ENCODE measurements around the gene RIC8B.

The RIC8B gene

GRCh38 chr12:106776897-106777296, 2.4 kb downstream of the RIC8B start:
- Histone ChIP-seq H3K27me3 (ENCODE audit: low read depth, low read length) (no peaks in the 10 kb centered on the region), H3K36me3 (ENCODE audit: control insufficient read depth in 1 of 2, insufficient read depth in 2 of 2, low read length in 2 of 2) (peaks cover 0 to 4% of the 10 kb centered on the region in 2 donors), H3K9me3 (ENCODE audit: control insufficient read depth in 1 of 2, low read length in 2 of 2) (no peaks in the 10 kb centered on the region), H3K4me1 (ENCODE audit: control insufficient read depth in 1 of 2, insufficient read depth in 2 of 2, low read length in 2 of 2) (peaks cover 0 to 9% of the 10 kb centered on the region in 2 donors), H3K27ac (ENCODE audit: low read length) (no peak overlapping the region), H3K4me3 (ENCODE audit: low read depth in 1 of 2, low read length in 2 of 2) (no peak overlapping the region)

GRCh38 chr12:106780010-106780631, 5.6 kb downstream of the RIC8B start:
- no peak overlapping the region for H3K27ac ChIP-seq (ENCODE audit: low read length)
- peaks cover 0 to 8% of the 10 kb centered on the region in 2 donors for H3K36me3 ChIP-seq (ENCODE audit: control insufficient read depth in 1 of 2, insufficient read depth in 2 of 2, low read length in 2 of 2)
- no peak overlapping the region for H3K4me3 ChIP-seq (ENCODE audit: low read depth in 1 of 2, low read length in 2 of 2)
- H3K9me3 ChIP-seq (ENCODE audit: control insufficient read depth in 1 of 2, low read length in 2 of 2), result no peaks in the 10 kb centered on the region
- peaks cover 0 to 7% of the 10 kb centered on the region in 2 donors for H3K4me1 ChIP-seq (ENCODE audit: control insufficient read depth in 1 of 2, insufficient read depth in 2 of 2, low read length in 2 of 2)
- no peaks in the 10 kb centered on the region for H3K27me3 ChIP-seq (ENCODE audit: low read depth, low read length)

GRCh38 chr12:106782619-106783018, 8.1 kb downstream of the RIC8B start:
- Histone ChIP-seq H3K9me3 (ENCODE audit: control insufficient read depth in 1 of 2, low read length in 2 of 2) (no peaks in the 10 kb centered on the region), H3K36me3 (ENCODE audit: control insufficient read depth in 1 of 2, insufficient read depth in 2 of 2, low read length in 2 of 2) (peaks cover 0 to 8% of the 10 kb centered on the region in 2 donors), H3K27ac (ENCODE audit: low read length) (no peak overlapping the region), H3K4me3 (ENCODE audit: low read depth in 1 of 2, low read length in 2 of 2) (no peak overlapping the region), H3K27me3 (ENCODE audit: low read depth, low read length) (no peaks in the 10 kb centered on the region), H3K4me1 (ENCODE audit: control insufficient read depth in 1 of 2, insufficient read depth in 2 of 2, low read length in 2 of 2) (no peaks in the 10 kb centered on the region)

GRCh38 chr12:106783515-106783914, 9.0 kb downstream of the RIC8B start:
- Histone ChIP-seq H3K4me1 (ENCODE audit: control insufficient read depth in 1 of 2, insufficient read depth in 2 of 2, low read length in 2 of 2) (no peaks in the 10 kb centered on the region), H3K4me3 (ENCODE audit: low read depth in 1 of 2, low read length in 2 of 2) (no peak overlapping the region), H3K27ac (ENCODE audit: low read length) (no peak overlapping the region), H3K9me3 (ENCODE audit: control insufficient read depth in 1 of 2, low read length in 2 of 2) (no peaks in the 10 kb centered on the region), H3K36me3 (ENCODE audit: control insufficient read depth in 1 of 2, insufficient read depth in 2 of 2, low read length in 2 of 2) (peaks cover 0 to 8% of the 10 kb centered on the region in 2 donors), H3K27me3 (ENCODE audit: low read depth, low read length) (no peaks in the 10 kb centered on the region)

- Histone ChIP-seq H3K4me1 (ENCODE audit: control insufficient read depth in 1 of 2, insufficient read depth in 2 of 2, low read length in 2 of 2) (no peaks in the 10 kb centered on the region), H3K27ac (ENCODE audit: low read length) (no peak overlapping the region), H3K27me3 (ENCODE audit: low read depth, low read length) (no peaks in the 10 kb centered on the region), H3K36me3 (ENCODE audit: control insufficient read depth in 1 of 2, insufficient read depth in 2 of 2, low read length in 2 of 2) (peaks cover 12 to 20% of the 10 kb centered on the region in 2 donors), H3K4me3 (ENCODE audit: low read depth in 1 of 2, low read length in 2 of 2) (no peak overlapping the region), H3K9me3 (ENCODE audit: control insufficient read depth in 1 of 2, low read length in 2 of 2) (no peaks in the 10 kb centered on the region)
Observed at GRCh38 chr12:106790020-106790419, 15.5 kb downstream of the RIC8B start.

- H3K9me3 ChIP-seq (ENCODE audit: control insufficient read depth in 1 of 2, low read length in 2 of 2), result no peaks in the 10 kb centered on the region
- no peak overlapping the region for H3K4me3 ChIP-seq (ENCODE audit: low read depth in 1 of 2, low read length in 2 of 2)
- no peak overlapping the region for H3K27ac ChIP-seq (ENCODE audit: low read length)
- H3K27me3 ChIP-seq (ENCODE audit: low read depth, low read length), result no peaks in the 10 kb centered on the region
- no peaks in the 10 kb centered on the region for H3K4me1 ChIP-seq (ENCODE audit: control insufficient read depth in 1 of 2, insufficient read depth in 2 of 2, low read length in 2 of 2)
- H3K36me3 ChIP-seq (ENCODE audit: control insufficient read depth in 1 of 2, insufficient read depth in 2 of 2, low read length in 2 of 2), result peaks cover 12 to 19% of the 10 kb centered on the region in 2 donors
Observed at GRCh38 chr12:106791531-106791930, 17.0 kb downstream of the RIC8B start.

GRCh38 chr12:106794369-106794768, 19.9 kb downstream of the RIC8B start:
- Histone ChIP-seq H3K4me1 (ENCODE audit: control insufficient read depth in 1 of 2, insufficient read depth in 2 of 2, low read length in 2 of 2) (no peaks in the 10 kb centered on the region), H3K36me3 (ENCODE audit: control insufficient read depth in 1 of 2, insufficient read depth in 2 of 2, low read length in 2 of 2) (peaks cover 12 to 17% of the 10 kb centered on the region in 2 donors), H3K9me3 (ENCODE audit: control insufficient read depth in 1 of 2, low read length in 2 of 2) (no peaks in the 10 kb centered on the region), H3K27ac (ENCODE audit: low read length) (no peak overlapping the region), H3K4me3 (ENCODE audit: low read depth in 1 of 2, low read length in 2 of 2) (no peak overlapping the region), H3K27me3 (ENCODE audit: low read depth, low read length) (no peaks in the 10 kb centered on the region)

GRCh38 chr12:106801167-106801708, 26.8 kb downstream of the RIC8B start:
- Histone ChIP-seq H3K27me3 (ENCODE audit: low read depth, low read length) (no peaks in the 10 kb centered on the region), H3K4me1 (ENCODE audit: control insufficient read depth in 1 of 2, insufficient read depth in 2 of 2, low read length in 2 of 2) (no peaks in the 10 kb centered on the region), H3K27ac (ENCODE audit: low read length) (no peak overlapping the region)

GRCh38 chr12:106801830-106802533, 27.5 kb downstream of the RIC8B start:
- Histone ChIP-seq H3K9me3 (ENCODE audit: control insufficient read depth in 1 of 2, low read length in 2 of 2) (no peaks in the 10 kb centered on the region), H3K27ac (ENCODE audit: low read length) (no peak overlapping the region), H3K27me3 (ENCODE audit: low read depth, low read length) (no peaks in the 10 kb centered on the region), H3K4me1 (ENCODE audit: control insufficient read depth in 1 of 2, insufficient read depth in 2 of 2, low read length in 2 of 2) (no peaks in the 10 kb centered on the region), H3K36me3 (ENCODE audit: control insufficient read depth in 1 of 2, insufficient read depth in 2 of 2, low read length in 2 of 2) (peaks cover 8 to 11% of the 10 kb centered on the region in 2 donors), H3K4me3 (ENCODE audit: low read depth in 1 of 2, low read length in 2 of 2) (no peak overlapping the region)

More at GRCh38 chr12:106801167-106801708, 26.8 kb downstream of the RIC8B start:
- H3K4me3 ChIP-seq (ENCODE audit: low read depth in 1 of 2, low read length in 2 of 2), result no peak overlapping the region
- H3K36me3 ChIP-seq (ENCODE audit: control insufficient read depth in 1 of 2, insufficient read depth in 2 of 2, low read length in 2 of 2), result peaks cover 8 to 11% of the 10 kb centered on the region in 2 donors
- no peaks in the 10 kb centered on the region for H3K9me3 ChIP-seq (ENCODE audit: control insufficient read depth in 1 of 2, low read length in 2 of 2)

- Histone ChIP-seq H3K4me3 (ENCODE audit: low read depth in 1 of 2, low read length in 2 of 2) (no peak overlapping the region), H3K27ac (ENCODE audit: low read length) (no peak overlapping the region)
Observed at GRCh38 chr12:106804668-106805067, 30.2 kb downstream of the RIC8B start.

GRCh38 chr12:106814714-106815113, 40.2 kb downstream of the RIC8B start:
- no peaks in the 10 kb centered on the region for H3K27me3 ChIP-seq (ENCODE audit: low read depth, low read length)
- H3K36me3 ChIP-seq (ENCODE audit: control insufficient read depth in 1 of 2, insufficient read depth in 2 of 2, low read length in 2 of 2), result peaks cover 9 to 14% of the 10 kb centered on the region in 2 donors
- no peak overlapping the region for H3K27ac ChIP-seq (ENCODE audit: low read length)
- peaks cover 0 to 4% of the 10 kb centered on the region in 2 donors for H3K4me1 ChIP-seq (ENCODE audit: control insufficient read depth in 1 of 2, insufficient read depth in 2 of 2, low read length in 2 of 2)
- no peaks in the 10 kb centered on the region for H3K9me3 ChIP-seq (ENCODE audit: control insufficient read depth in 1 of 2, low read length in 2 of 2)
- no peak overlapping the region for H3K4me3 ChIP-seq (ENCODE audit: low read depth in 1 of 2, low read length in 2 of 2)

More at GRCh38 chr12:106804668-106805067, 30.2 kb downstream of the RIC8B start:
- Histone ChIP-seq H3K27me3 (ENCODE audit: low read depth, low read length) (no peaks in the 10 kb centered on the region), H3K9me3 (ENCODE audit: control insufficient read depth in 1 of 2, low read length in 2 of 2) (no peaks in the 10 kb centered on the region), H3K4me1 (ENCODE audit: control insufficient read depth in 1 of 2, insufficient read depth in 2 of 2, low read length in 2 of 2) (no peaks in the 10 kb centered on the region), H3K36me3 (ENCODE audit: control insufficient read depth in 1 of 2, insufficient read depth in 2 of 2, low read length in 2 of 2) (peaks cover 8 to 11% of the 10 kb centered on the region in 2 donors)
